IPS DF 4.7 (cell line): ENCODE data around the gene MTIF2.
"Not testable (repeated sequence)": the region's sequence is repeated elsewhere in the genome, so short reads cannot be mapped to it uniquely, and the experiment has no call there.

ENCODE experiments used
- DNase-seq: peaks from one replicate; pipeline ENCODE4 v3.0.0-alpha.2; 2013; ENCODE audit warnings: low spot score; ENCODE audit errors: extremely low read depth

MTIF2 gene

GRCh38 chr2:55268907-55269644, at the start of gene MTIF2:
MTIF2 (minus strand) TSS chr2:55269231; CDS start chr2:55263858, 5,373 bp downstream.
- no peak for DNase-seq

GRCh38 chr2:55314985-55315384, 46.0 kb upstream of the MTIF2 start:
- no peak for DNase-seq

GRCh38 chr2:55311444-55311870, 42.4 kb upstream of the MTIF2 start:
- DNase-seq, result no peak

- DNase-seq, result no peak
Measured at GRCh38 chr2:55309446-55309845, 40.4 kb upstream of the MTIF2 start.

- DNase-seq, result no peak
Measured at GRCh38 chr2:55302241-55302640, 33.2 kb upstream of the MTIF2 start.

GRCh38 chr2:55301277-55301676, 32.2 kb upstream of the MTIF2 start:
- DNase-seq, result no peak

GRCh38 chr2:55296393-55296792, 27.4 kb upstream of the MTIF2 start:
- no peak for DNase-seq

GRCh38 chr2:55283083-55283482, 14.1 kb upstream of the MTIF2 start:
- no peak for DNase-seq

- no peak for DNase-seq
Measured at GRCh38 chr2:55282110-55282917, 13.3 kb upstream of the MTIF2 start.

- DNase-seq, result not testable (repeated sequence)
Measured at GRCh38 chr2:55280851-55281546, 12.0 kb upstream of the MTIF2 start.

- not testable (repeated sequence) for DNase-seq
Measured at GRCh38 chr2:55279859-55280424, 10.9 kb upstream of the MTIF2 start.

GRCh38 chr2:55279214-55279835, 10.3 kb upstream of the MTIF2 start:
- not testable (repeated sequence) for DNase-seq

GRCh38 chr2:55277310-55277709, 8.3 kb upstream of the MTIF2 start:
- no peak for DNase-seq

GRCh38 chr2:55274346-55274745, 5.3 kb upstream of the MTIF2 start:
- DNase-seq, result not testable (repeated sequence)

- DNase-seq, result no peak
Measured at GRCh38 chr2:55269645-55269990, 587 bp upstream of the MTIF2 start.

GRCh38 chr2:55268288-55268906, 634 bp downstream of the MTIF2 start:
- DNase-seq, result no peak

GRCh38 chr2:55259586-55259985, 9.4 kb downstream of the MTIF2 start:
- DNase-seq, result not testable (repeated sequence)

GRCh38 chr2:55252832-55253231, 16.2 kb downstream of the MTIF2 start:
- no peak for DNase-seq

- no peak for DNase-seq
Measured at GRCh38 chr2:55247025-55247424, 22.0 kb downstream of the MTIF2 start.

- DNase-seq, result no peak
Measured at GRCh38 chr2:55245411-55245810, 23.6 kb downstream of the MTIF2 start.

- no peak for DNase-seq
Measured at GRCh38 chr2:55242617-55243016, 26.4 kb downstream of the MTIF2 start.
